ENCODE measurements around the gene DGUOK. TPM values are rescaled to one million over a fixed set of nuclear protein-coding genes. Genes with fewer than 3 reads are reported as not detected.

The DGUOK gene
- total and polyA plus RNA-seq, 2 of the 4 experiments (the other 2 are of a cell fraction), result 66.3 to 111 TPM

GRCh38 chr2:74001121-74001520 is 74.4 kb downstream of the DGUOK start (continued):
- peak; percentile 48 for TF ChIP-seq FOS (IDR thresholded peaks at IDR 0.05; ENCODE audit: low read depth, low read length)
- TF ChIP-seq USF2 (IDR thresholded peaks at IDR 0.05; ENCODE audit: low read depth, low read length), result no peak

GRCh38 chr2:74001781-74002504 is 75.3 kb downstream of the DGUOK start:
- peaks cover 84% of the 10 kb centered on the region for H4K20me1 ChIP-seq (ENCODE audit: insufficient read depth, low read length)
- no peak overlapping the region for H3K14ac ChIP-seq (replicated peaks; ENCODE audit: low read depth, low read length)
- no peak overlapping the region for H4K8ac ChIP-seq (ENCODE audit: low read depth in 2 of 2, low read length in 2 of 2)
- H3K23ac ChIP-seq (ENCODE audit: low read depth, low read length), result no peak overlapping the region
- H2BK5ac ChIP-seq (ENCODE audit: low read depth, low read length, poor library complexity, severe bottlenecking), result no peak overlapping the region
- H3K9me1 ChIP-seq (ENCODE audit: insufficient read depth, low read length), result peaks cover 40% of the 10 kb centered on the region
- no peaks in the 10 kb centered on the region for H3K9me3 ChIP-seq (ENCODE audit: control insufficient read depth, insufficient read depth, low read length)
- H3K36me3 ChIP-seq (ENCODE audit: control insufficient read depth, insufficient read depth, low read length), result peaks cover 3% of the 10 kb centered on the region; the same call in 1 of the 2 replicates
- 21% methylated on average over 6 of the region's 24 CpGs; no CpG with 5 or more reads in 1 of the 2 experiments for WGBS, 2 experiments (ENCODE audit: extremely low coverage in 2 of 2, insufficient read length in 1 of 2)
- H3K27ac ChIP-seq (ENCODE audit: insufficient read depth, low read length), result no peak overlapping the region
- H2AFZ ChIP-seq (replicated peaks; ENCODE audit: low read length, poor library complexity), result peak overlapping the region; percentile 85
- H3K9ac ChIP-seq (ENCODE audit: low read depth, low read length), result no peak overlapping the region
- no peak overlapping the region for H4K91ac ChIP-seq (ENCODE audit: insufficient read depth, low read depth, low read length)
- H3K56ac ChIP-seq (ENCODE audit: extremely low read depth, insufficient read depth, low read length), result no peak overlapping the region
- no peak overlapping the region for H2AK5ac ChIP-seq (ENCODE audit: low read depth, low read length)
- H3K4me2 ChIP-seq (ENCODE audit: low read depth, low read length), result peak overlapping the region; percentile 80
- dilution Hi-C loops (cut with HindIII; ENCODE audit: low sequenced_read_pairs, unreplicated experiment), result no loop called here
- H3K4me3 ChIP-seq (ENCODE audit: insufficient read depth, low read depth, low read length), result peak overlapping the region; percentile 68
- ChIA-PET POLR2A (ENCODE audit: unreplicated experiment) (no interaction called here), CTCF (interaction anchor here (1.4 kb wide), 1 partner anchor 14 kb away, joined by 3 read pairs; no protein-coding TSS in a partner anchor)
- ATAC-seq (ENCODE audit: low read depth) (peak; percentile 18), DNase-seq (no peak)
- BruUV-seq (replicated peaks), result no TSS peak
- no peak overlapping the region for H4K5ac ChIP-seq (ENCODE audit: low read depth, low read length)
- H2AK9ac ChIP-seq (replicated peaks; ENCODE audit: low read depth, low read length, poor library complexity), result no peak overlapping the region
- H3K4ac ChIP-seq (ENCODE audit: low read depth, low read length), result no peak overlapping the region
- peaks cover 30% of the 10 kb centered on the region for H3K4me1 ChIP-seq (ENCODE audit: control insufficient read depth, insufficient read depth, low read length)
- no peak overlapping the region for H2BK15ac ChIP-seq (ENCODE audit: low read depth, low read length)
- H3K27me3 ChIP-seq (ENCODE audit: control insufficient read depth, insufficient read depth, low read length), result no peaks in the 10 kb centered on the region
- intact Hi-C loops (cut with micrococcal nuclease), result loop anchor here (5.0 kb wide), 1 partner anchor 75 kb away; the partner anchor contains the start of gene DGUOK
- H2BK120ac ChIP-seq (ENCODE audit: low read depth, low read length), result no peak overlapping the region
- TF ChIP-seq CHD1 (IDR thresholded peaks at IDR 0.05; ENCODE audit: low read depth, low read length) (no peak), RAD21 (IDR thresholded peaks at IDR 0.05; ENCODE audit: low read length) (0 out of 2 replicates have a peak, but pooled peaks have one; percentile 3)
- no peak overlapping the region for H3K18ac ChIP-seq (ENCODE audit: low read depth, low read length)
- in situ Hi-C loops (cut with MboI; ENCODE audit: low sequenced_read_pairs), result no loop called here
- H3K79me1 ChIP-seq (ENCODE audit: low read depth in 1 of 2, low read length in 2 of 2), result peaks cover 37 to 90% of the 10 kb centered on the region in 2 experiments; a peak in 3 of 4 replicates
- no peak overlapping the region for H2BK20ac ChIP-seq (ENCODE audit: low read depth, low read length)

All from IMR-90 (cell line).